Retinal pigment epithelial cell (primary cell): ENCODE data around the gene MAP4K3.

Source experiments
- DNase-seq: peaks from one replicate; pipeline ENCODE4 v3.0.0-alpha.2; 2010; ENCODE audit warnings: low read depth
- H3K4me3 ChIP-seq: 2 replicates; pipeline ENCODE4 v1.5.1; 2011; ENCODE audit warnings: mild to moderate bottlenecking, low read length, control low read depth, moderate library complexity
- TF ChIP-seq, protein P1 (sequence below): conservative IDR thresholded peaks from 2 replicates; pipeline ENCODE4 v1.5.1; 2011; ENCODE audit warnings: low read depth, low read length, control low read depth, inconsistent platforms

Gene MAP4K3

DNA sequence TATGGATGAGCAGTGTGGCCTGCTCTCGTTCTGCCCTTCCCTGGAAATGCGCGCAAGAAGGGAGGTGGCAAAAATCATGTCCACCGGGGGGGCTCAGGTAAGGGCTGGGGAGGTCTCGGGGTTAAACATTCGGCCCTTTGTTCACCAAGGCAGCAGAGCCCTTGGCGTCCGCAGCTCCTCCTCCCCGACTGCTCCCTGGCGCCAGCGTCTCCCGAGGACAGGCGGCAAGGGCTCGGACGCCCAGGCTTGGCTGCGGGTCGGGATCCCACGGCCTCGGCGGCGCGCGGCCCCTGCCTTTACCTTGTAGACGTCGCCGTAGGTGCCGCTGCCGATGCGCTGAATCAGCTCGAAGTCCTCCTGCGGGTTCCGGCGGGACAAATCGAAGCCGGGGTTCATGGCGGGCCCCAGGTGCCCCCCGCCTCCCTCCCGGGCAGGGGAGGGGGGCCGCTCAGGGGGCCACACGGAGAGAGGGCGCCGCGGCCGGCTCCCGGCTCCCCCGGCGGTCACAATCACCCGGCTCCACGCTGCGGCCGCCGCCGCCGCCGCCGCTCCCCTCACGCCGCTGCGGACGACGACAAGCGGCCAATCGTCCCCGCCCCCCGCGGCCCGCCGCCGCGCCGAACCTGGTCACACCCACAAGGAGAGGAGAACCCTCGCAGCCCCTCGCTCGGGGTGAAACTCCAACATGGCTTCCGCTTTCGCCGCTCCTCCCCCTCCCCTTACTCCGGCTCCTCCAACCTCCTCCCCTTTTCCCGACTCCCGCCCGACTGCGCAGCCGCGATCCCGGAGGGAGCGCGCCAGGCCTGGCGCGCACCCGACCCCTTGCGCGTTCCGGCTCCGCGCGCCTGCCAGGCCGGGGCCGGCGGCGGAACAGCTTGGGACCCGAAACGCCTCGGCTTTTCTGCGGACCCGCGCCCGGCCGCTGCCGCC, at the start of gene MAP4K3:
Gene MAP4K3 (minus strand): TSS at position 694 of the 930 bp plus-strand sequence. CDS start 298 bp downstream, at position 396.
- H3K4me3 ChIP-seq, result peak within 1 kb of the TSS; percentile 92
- TF ChIP-seq, protein P1, sequence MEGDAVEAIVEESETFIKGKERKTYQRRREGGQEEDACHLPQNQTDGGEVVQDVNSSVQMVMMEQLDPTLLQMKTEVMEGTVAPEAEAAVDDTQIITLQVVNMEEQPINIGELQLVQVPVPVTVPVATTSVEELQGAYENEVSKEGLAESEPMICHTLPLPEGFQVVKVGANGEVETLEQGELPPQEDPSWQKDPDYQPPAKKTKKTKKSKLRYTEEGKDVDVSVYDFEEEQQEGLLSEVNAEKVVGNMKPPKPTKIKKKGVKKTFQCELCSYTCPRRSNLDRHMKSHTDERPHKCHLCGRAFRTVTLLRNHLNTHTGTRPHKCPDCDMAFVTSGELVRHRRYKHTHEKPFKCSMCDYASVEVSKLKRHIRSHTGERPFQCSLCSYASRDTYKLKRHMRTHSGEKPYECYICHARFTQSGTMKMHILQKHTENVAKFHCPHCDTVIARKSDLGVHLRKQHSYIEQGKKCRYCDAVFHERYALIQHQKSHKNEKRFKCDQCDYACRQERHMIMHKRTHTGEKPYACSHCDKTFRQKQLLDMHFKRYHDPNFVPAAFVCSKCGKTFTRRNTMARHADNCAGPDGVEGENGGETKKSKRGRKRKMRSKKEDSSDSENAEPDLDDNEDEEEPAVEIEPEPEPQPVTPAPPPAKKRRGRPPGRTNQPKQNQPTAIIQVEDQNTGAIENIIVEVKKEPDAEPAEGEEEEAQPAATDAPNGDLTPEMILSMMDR, result no peak
- DNase-seq, result peak; percentile 81

DNA sequence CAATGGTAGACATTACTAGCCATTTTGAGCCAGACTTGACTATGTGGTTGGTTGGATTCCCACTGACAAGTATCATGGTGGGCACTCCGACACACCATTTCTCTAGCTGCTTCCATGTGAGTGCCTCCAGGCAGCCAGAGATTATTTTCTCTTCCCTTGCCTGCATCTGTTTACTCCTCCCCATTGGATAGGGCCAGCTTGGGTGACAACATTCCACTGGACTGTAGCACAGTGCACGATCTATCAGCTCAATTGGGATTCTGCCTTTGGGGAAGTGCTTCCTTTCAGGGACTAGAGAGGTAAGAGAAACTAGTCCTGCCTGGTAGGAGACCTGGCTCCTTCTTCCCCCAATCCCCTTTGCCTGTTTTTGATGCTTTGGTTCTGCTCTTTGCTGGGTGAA, 49.0 kb upstream of the MAP4K3 start:
- H3K4me3 ChIP-seq, result no peak overlapping the region
- no peak for DNase-seq
- TF ChIP-seq, protein P1, result no peak

DNA sequence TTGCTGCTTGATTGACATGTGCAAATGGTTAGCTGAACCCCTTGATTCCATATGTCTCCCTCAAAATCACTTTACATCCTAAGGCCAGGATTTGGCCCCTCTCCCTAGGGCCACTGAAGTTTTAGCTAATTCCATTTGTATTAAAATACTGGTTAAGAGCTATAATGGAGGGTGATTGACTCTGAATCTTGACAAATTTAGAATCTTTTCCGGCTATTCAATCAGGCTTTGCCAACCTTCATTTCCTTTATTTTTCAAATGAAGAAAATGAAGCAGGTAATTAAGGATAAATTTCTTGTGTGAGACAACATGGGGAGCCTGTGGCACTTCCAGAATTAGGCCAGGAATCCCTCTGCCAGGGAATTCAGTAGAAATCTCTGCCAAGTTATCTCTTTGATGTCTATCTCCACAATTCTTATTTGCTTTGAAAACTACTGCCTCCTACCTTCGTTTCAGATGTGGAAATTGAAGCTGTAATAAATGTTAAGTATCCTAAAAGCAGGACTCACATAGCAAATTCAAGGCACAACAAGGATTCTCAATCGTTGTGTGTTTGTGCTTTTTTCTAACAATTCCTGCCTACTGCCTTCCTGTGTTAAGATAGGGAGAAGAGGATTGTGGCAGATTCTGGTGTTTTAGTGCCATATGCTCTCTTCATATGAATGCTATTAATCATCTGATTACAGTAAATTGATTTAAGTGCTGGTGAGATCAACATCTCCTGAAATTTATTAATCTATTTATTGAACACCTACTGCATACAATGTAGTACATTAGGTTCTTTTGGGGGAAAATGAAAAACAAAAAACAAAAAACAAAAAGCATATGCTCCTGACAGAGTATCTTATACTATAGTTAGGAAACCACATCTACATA, 47.8 kb upstream of the MAP4K3 start:
- DNase-seq, result no peak
- no peak overlapping the region for H3K4me3 ChIP-seq
- TF ChIP-seq, protein P1, result no peak

DNA sequence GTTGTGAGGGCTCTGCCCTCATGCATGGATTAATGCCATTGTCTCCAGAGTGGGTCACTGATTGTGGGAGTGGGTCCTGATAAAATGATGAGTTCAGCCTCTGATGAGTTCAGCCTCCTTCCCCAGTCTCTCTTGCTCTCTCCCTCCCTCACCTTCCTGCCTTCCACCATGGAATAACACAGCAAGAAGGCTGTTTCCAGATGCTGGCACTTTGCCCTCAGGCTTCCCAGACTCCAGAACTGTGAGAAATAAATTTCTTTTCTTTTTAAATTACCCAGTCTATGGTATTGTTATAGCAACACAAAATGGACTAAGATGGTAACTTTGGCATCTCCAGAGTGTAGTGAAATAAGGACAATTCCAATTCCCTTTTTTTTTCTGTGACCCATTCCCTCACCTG, 47.1 kb upstream of the MAP4K3 start:
- DNase-seq, result no peak
- H3K4me3 ChIP-seq, result no peak overlapping the region
- TF ChIP-seq, protein P1, result no peak

DNA sequence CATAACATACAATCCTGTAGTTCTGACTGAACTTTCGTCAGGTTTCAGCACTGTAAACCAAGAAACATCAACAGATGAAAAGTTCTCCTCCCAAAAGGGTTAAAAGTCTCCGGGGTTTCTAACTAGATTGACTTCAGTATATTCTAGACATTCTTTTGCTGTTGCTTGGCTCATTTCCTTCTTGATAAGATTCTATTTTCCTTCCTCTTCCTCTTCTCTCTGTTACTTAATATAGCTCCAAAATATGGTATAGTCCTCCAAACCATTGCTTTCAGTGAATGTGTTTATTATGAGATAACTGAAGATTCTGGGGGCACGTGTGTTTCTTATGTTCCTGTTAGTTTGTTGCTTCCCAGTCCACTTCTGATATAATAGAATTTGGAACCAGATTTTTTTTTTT, 46.4 kb upstream of the MAP4K3 start:
- TF ChIP-seq, protein P1, result no peak
- no peak overlapping the region for H3K4me3 ChIP-seq
- no peak for DNase-seq

DNA sequence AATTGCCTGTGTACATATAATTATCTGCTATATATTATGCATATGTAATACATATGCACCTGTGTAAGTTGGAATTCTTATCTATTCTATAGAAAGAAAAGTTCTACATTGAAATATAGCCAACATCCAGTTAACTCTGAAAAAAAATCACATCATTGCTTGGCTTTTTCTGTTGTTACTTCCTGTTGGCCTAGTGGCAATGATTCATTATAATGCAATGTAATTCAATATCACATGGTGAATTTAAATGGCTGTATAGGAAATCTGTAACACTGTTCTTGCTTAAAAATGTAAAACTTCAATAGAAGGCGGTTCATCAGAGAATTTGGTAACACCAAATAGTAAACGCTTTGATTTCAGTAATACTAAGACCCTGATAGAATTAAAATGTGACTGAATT, 44.5 kb upstream of the MAP4K3 start:
- no peak for DNase-seq
- TF ChIP-seq, protein P1, result no peak
- H3K4me3 ChIP-seq, result no peak overlapping the region
